Testis (tissue), 3 donors: ENCODE results near the gene PTPRU. TPM values are rescaled to one million over a fixed set of nuclear protein-coding genes. Genes with fewer than 3 reads are reported as not detected.

Experiments used
- DNase-seq: peaks from one replicate; pipeline ENCODE4 v3.0.0-alpha.2; 2019
- H3K27ac ChIP-seq, 2 donors: fragments of 200-600 bp; sonication (generic); one replicate each; pipeline ENCODE4 v1.5.1; 2019
- H3K27me3 ChIP-seq: fragments of 200-600 bp; sonication (generic); one replicate; pipeline ENCODE4 v1.5.1; 2019
- H3K36me3 ChIP-seq: fragments of 200-600 bp; sonication (generic); one replicate; pipeline ENCODE4 v1.5.1; 2017; ENCODE audit warnings: low read depth; ENCODE audit errors: missing control alignments
- H3K4me1 ChIP-seq: fragments of 200-600 bp; sonication (generic); one replicate; pipeline ENCODE4 v1.5.1; 2019
- H3K4me3 ChIP-seq, 2 donors: fragments of 200-600 bp; sonication (generic); one replicate each; pipeline ENCODE4 v1.5.1; 2017 to 2019
- H3K9me3 ChIP-seq: fragments of 200-600 bp; sonication (generic); one replicate; pipeline ENCODE4 v1.5.1; 2017
- POLR2A ChIP-seq: fragments of 450-650 bp; IDR thresholded peaks from one replicate; pipeline ENCODE4 v1.6.1; 2017; ENCODE audit warnings: antibody characterized with exemption, mild to moderate bottlenecking, moderate library complexity
- WGBS, 2 donors: methylation state at CpG; one replicate each; pipeline ENCODE4 v1.1.5; 2018; 5-methylcytosine and 5-hydroxymethylcytosine counted together
- intact Hi-C: fragments of 100-400 bp; cut with DNase I; formaldehyde crosslinking; loops from one replicate; pipeline ENCODE4 v1.15.1; 2023; ENCODE audit warnings: low total_unique reads
- polyA plus RNA-seq: library from polyadenylated mRNA; stranded (reverse); fragments of 350-450 nt; fragmentation: Illumina TruSeq; extraction: RNeasy Lipid Tissue Mini Kit (QIAGEN cat#74804); gene quantifications from one replicate; pipeline ENCODE4 v1.2.3, GENCODE V29; 2014; ENCODE audit warnings: low read depth, low replicate concordance; ENCODE audit not compliant: insufficient read depth
- total RNA-seq, 2 donors: library from RNA; depleted of rRNA; stranded (reverse); fragments of >200 nt; gene quantifications; one replicate each; pipeline ENCODE4 v1.2.3, GENCODE V29; 2016
- TF ChIP-seq, protein P1 (sequence below), 3 experiments: fragments of 450-650 bp in 2 of 3; fragments of 200-600 bp in 1 of 3; sonication (generic) in 1 of 3; IDR thresholded peaks; one replicate each; pipeline ENCODE4 v1.5.1; 2016 to 2019; ENCODE audit warnings: antibody characterized with exemption in 3 of 3, mild to moderate bottlenecking in 2 of 3, moderate library complexity in 1 of 3

PTPRU gene
- total and polyA plus RNA-seq, 3 donors from 2014 or later: 13.3 to 39.1 (median 21.7) TPM

DNA sequence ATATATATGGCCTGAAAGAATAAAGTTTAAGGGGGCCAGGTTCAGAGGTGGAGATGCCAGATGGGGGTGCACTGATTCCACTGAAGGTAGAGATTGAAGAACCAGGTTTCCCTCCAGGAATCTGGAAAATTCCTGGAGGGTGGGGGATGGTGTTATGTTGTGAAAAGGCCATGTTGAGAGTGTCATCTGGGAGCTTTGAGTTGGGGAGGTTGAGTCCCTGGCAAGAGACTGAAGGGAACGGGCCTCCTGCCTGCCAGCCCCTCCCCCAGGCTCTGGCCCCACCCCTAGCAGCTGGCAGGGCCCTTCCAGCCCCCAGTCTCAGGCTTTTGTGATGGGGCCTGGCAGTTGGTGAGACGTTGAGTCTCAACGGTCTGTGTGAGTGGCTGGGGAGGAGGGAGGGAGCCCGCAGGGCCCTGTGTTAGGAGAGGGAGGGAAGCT, 4.1 kb downstream of the PTPRU start:
- Histone ChIP-seq H3K27me3 (no peaks in the 10 kb centered on the region), H3K9me3 (no peaks in the 10 kb centered on the region), H3K36me3 (no peaks in the 10 kb centered on the region), H3K4me1 (peaks cover 13% of the 10 kb centered on the region), H3K4me3 (no peak overlapping the region), H3K27ac (no peak overlapping the region)
- 74 to 77% methylated on average over 3 to 4 of the region's 4 CpGs for WGBS, 2 donors
- intact Hi-C loops: no loop called here
- TF ChIP-seq POLR2A: no peak
- TF ChIP-seq, protein P1, sequence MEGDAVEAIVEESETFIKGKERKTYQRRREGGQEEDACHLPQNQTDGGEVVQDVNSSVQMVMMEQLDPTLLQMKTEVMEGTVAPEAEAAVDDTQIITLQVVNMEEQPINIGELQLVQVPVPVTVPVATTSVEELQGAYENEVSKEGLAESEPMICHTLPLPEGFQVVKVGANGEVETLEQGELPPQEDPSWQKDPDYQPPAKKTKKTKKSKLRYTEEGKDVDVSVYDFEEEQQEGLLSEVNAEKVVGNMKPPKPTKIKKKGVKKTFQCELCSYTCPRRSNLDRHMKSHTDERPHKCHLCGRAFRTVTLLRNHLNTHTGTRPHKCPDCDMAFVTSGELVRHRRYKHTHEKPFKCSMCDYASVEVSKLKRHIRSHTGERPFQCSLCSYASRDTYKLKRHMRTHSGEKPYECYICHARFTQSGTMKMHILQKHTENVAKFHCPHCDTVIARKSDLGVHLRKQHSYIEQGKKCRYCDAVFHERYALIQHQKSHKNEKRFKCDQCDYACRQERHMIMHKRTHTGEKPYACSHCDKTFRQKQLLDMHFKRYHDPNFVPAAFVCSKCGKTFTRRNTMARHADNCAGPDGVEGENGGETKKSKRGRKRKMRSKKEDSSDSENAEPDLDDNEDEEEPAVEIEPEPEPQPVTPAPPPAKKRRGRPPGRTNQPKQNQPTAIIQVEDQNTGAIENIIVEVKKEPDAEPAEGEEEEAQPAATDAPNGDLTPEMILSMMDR (IDR thresholded peaks at IDR 0.05): no peak
- DNase-seq: no peak

DNA sequence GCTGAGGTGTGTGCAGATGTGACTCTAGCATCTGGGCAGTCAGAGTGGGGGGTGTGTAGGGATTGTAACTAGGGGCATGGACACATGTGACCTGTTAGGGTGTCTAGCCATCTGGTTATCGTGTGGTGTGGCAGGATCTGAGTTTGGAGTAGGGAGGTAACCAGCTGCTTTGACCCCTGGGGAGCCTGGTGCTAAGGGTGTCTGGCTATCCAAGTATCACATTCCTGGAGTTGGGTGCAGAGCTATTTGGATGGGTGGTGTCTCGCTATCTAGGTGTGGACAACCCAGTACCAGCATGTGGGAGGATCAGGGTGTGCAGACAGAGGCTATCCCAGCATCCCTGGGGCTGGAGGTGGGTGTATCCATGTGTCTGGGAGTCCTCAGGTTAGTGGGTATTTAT, 4.7 kb downstream of the PTPRU start:
- TF ChIP-seq, protein P1 (IDR thresholded peaks at IDR 0.05): no peak
- TF ChIP-seq POLR2A: no peak
- no peak for DNase-seq
- Histone ChIP-seq H3K27me3 (no peaks in the 10 kb centered on the region), H3K9me3 (no peaks in the 10 kb centered on the region), H3K4me1 (peaks cover 10% of the 10 kb centered on the region), H3K27ac (no peak overlapping the region), H3K36me3 (no peaks in the 10 kb centered on the region), H3K4me3 (no peak overlapping the region)
- intact Hi-C loops: no loop called here
- WGBS, 2 donors: 87 to 100% methylated on average over 1 to 2 of the region's 2 CpGs

DNA sequence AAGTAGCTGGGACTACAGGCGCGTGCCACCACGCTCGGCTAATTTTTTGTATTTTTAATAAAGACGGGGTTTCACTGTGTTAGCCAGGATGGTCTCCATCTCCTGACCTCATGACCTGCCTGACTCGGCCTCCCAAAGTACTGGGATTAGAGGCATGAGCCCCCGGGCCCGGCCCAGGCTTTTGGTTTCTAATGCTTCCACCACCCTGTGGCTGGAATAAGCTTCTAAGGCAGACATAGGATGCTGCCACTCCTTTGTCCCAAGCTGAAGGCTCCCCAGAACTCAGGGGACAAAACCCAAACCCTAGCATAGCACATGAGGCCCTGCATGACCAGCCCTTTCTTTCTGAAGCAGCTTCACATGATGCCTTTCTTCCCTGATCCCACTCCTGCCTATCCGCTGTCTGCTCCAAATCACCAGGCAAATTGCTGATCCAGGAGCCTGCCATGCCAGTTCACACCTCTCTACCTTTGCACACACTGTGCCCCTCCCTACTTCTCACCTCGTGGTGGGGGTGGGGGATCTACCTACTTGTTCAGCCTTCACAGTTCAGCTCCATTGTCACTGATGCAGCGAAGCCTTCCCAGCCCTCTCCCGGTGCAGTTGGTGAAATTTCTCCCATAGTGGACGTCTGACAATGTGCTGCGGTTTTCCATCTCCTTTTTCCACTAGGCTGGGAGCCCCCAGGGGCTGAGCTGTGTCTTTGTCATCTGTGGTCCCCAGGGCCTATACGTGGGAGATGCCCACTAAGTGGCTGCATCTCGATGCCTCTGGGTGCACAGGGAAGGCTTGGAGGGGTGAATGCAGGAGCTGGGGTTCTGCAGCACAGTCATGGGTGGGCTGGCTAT, 6.9 kb downstream of the PTPRU start:
- Histone ChIP-seq H3K27ac (no peak overlapping the region), H3K27me3 (no peaks in the 10 kb centered on the region), H3K36me3 (no peaks in the 10 kb centered on the region), H3K9me3 (no peaks in the 10 kb centered on the region), H3K4me1 (no peaks in the 10 kb centered on the region), H3K4me3 (no peak overlapping the region)
- TF ChIP-seq POLR2A: no peak
- no peak for DNase-seq
- WGBS, 2 donors: 79 to 81% methylated on average over 14 to 16 of the region's 16 CpGs
- intact Hi-C loops: no loop called here

DNA sequence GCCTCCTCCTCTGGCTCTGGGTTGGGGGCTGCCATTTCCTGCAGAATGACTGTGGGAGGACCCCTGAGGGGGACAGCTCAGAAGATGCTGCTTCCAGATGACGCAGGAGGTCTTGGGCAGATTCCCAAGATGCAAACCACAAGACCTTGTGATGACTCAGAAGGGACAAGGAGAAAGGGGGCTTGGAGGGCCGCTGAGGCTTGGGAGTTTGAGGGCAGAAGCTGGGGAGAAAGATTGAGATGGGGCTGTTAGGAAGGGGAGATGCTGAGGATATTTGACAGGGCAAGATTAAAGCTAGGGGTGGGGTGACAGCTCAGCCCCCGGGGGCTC, 7.5 kb downstream of the PTPRU start:
- Histone ChIP-seq H3K36me3 (no peaks in the 10 kb centered on the region), H3K9me3 (no peaks in the 10 kb centered on the region), H3K4me3 (no peak overlapping the region), H3K27ac (no peak overlapping the region), H3K4me1 (no peaks in the 10 kb centered on the region), H3K27me3 (no peaks in the 10 kb centered on the region)
- 78 to 84% methylated on average over 3 of the region's 3 CpGs for WGBS, 2 donors
- intact Hi-C loops: no loop called here
- TF ChIP-seq POLR2A: no peak
- TF ChIP-seq, protein P1 (IDR thresholded peaks at IDR 0.05): no peak
- DNase-seq: no peak

DNA sequence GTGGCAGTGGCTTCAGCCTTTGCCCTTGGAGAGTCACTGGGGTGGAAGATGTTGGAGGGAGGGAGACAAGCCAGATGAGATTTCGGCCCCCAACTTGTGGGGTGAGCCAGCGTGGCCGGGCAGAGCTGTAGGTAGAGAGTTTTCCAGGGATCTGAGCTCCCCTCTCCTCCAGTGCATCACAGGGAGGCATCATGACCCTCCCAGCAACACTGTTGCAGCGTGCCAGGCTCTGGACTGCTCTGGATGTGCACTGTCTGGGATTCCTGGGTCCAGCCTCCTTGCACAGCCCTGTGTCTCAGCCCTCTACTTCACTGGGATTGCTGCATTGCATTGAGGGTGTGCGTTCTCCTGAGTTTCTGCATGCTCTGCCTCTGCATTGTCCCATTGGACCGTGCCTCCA, 8.9 kb downstream of the PTPRU start:
- no peaks in the 10 kb centered on the region for H3K36me3 ChIP-seq
- no peak overlapping the region for H3K4me3 ChIP-seq
- H3K27ac ChIP-seq: no peak overlapping the region
- intact Hi-C loops: no loop called here
- DNase-seq: no peak
- no peaks in the 10 kb centered on the region for H3K27me3 ChIP-seq
- 74 to 89% methylated on average over 6 of the region's 6 CpGs for WGBS, 2 donors
- H3K4me1 ChIP-seq: no peaks in the 10 kb centered on the region
- no peak for TF ChIP-seq POLR2A
- TF ChIP-seq, protein P1 (IDR thresholded peaks at IDR 0.05): no peak
- H3K9me3 ChIP-seq: no peaks in the 10 kb centered on the region
